Inferior parietal cortex (tissue), 1 donor: ENCODE measurements around the gene PSMF1.
A peak's percentile ranks its signal among the peaks of the same experiment; 100 is the strongest.

ENCODE experiments used
- DNase-seq: peaks from one replicate; pipeline ENCODE4 v3.0.0-alpha.2; 2016; ENCODE audit errors: extremely low spot score

PSMF1 gene

GRCh38 chr20:1118336-1119127, at the start of gene PSMF1:
TSS of gene PSMF1 (plus strand) at chr20:1118602. CDS start at chr20:1118774, 172 bp downstream.
- peak; percentile 87 for DNase-seq

DNA sequence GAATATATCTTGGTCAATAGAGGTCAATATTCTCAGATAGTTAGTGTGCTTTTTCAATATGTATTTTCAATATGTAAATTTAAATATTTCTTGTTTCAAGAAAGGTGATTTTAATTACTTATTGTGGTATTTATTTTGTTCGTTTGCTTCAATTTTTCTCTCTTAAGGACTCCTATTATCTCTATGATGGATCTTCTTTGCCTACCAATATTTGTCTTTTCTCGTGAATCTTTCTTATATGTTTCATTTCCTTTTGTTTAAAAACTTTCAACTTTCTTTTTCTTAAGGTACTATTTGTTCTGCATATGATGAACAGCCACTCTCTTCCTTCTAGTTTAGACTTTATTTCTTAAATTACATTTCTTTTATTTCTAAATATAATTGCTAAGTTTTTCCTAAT, 46.1 kb upstream of the PSMF1 start:
- DNase-seq, result no peak

GRCh38 chr20:1075616-1076015, 42.8 kb upstream of the PSMF1 start:
- DNase-seq, result no peak

GRCh38 chr20:1081891-1082290, 36.5 kb upstream of the PSMF1 start:
- DNase-seq, result no peak

DNA sequence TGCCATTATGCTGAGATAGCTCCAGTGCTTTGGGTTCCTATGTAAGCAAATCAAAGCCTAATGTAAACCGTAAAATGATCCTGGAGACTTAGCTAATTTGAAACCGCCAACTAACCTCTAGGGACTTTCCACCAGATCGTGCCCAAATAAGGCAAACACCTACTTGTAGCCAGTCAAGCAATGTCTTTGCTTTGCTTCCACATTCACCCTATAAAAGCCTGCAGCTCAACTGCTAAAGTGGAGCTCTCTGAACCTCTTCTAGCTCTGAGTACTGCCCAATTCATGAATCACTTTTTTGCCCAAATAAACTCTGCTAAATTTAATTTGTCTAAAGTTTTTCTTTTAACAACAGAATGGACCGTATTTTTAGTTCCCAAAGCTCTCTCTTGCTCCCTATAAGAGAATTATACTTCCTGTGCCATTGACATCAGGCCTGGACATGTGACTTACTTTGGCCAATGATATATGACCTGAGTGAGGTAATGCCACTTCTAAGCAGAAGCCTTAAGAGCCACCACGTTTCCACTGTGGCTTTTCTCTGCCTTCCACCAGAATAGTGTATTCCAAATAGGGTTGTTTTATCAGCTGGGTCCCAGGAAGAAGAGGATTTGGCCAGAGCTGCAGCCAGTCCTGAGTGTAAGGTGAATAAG, 34.8 kb upstream of the PSMF1 start:
- no peak for DNase-seq

DNA sequence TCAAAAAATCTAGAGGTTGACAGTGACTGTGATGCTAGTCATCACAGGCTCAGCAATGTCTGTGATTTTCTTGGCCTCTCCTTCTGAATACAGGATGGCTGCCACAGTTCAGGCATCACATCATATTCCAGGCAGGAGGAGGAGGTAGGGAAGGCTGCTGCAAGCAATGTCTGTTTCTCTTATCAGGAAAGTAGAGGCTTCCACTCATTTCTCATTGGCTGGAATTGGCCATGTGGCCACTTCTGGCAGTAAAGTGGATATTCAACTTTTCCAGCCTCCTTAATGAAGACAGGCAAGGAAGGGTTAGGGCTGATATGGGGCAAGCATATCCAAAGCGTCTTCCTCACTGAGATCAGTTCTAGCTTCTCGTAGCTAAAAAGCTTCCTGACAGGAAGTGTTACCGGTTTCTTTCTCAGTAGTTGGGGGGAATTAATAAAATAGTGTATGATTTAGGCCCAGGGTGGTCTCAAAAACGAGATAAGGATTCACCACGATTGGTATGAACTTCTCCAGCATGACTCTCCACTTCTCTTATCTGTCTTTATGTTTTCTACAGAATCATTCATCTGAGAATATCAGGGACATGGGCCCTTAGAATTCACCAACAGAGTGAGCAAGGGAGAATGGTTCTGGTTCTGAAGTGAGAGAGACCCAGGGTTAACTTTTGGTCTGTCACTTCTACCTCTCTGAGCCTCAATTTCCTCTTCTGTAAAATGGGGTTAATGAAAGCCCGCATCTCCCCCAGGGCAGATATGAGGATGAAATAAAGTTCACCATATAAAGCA, 32.7 kb upstream of the PSMF1 start:
- DNase-seq, result no peak

- DNase-seq, result no peak
These were observed 31.9 kb upstream of the PSMF1 start for GRCh38 chr20:1086277-1087213.

GRCh38 chr20:1087311-1087905, 31.0 kb upstream of the PSMF1 start:
- DNase-seq, result no peak

DNA sequence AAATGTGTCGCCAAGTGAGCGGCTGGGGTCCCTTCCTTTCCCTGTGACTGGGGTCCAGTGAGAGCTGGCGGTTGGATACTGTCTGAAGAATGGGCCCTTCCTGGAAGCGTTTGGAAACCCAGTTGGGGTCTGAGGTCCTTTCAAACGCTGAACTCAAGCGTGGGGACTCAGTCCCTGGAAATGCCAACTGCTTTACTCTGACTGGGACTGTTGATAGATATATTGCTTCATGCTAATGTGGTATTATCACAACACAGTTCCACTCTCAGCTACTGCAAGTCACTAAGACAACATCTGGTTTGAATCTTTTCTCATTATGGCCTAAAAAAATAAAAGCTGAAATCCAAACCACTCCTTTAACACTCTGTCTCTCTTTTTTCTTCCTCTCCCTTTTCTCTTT, 23.7 kb upstream of the PSMF1 start:
- DNase-seq, result no peak

DNA sequence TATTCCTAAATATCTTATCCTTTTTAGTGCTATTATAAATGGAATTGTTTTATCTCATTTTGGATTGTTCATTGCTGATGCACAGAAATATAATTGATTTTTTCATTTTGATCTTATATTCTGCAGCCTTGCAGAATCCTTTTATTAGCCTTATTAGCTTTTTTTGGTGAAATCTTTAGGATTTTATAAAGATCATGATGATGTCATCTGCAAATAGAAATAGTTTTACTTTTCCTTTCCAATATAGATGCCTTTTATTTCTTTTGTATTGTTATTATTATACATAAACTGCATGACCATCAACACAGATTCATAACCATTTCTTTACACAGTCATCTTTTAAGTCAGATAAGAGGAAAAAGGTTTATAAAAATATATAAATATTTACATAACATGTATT, 16.9 kb upstream of the PSMF1 start:
- no peak for DNase-seq

GRCh38 chr20:1102016-1102415, 16.4 kb upstream of the PSMF1 start:
- no peak for DNase-seq

DNA sequence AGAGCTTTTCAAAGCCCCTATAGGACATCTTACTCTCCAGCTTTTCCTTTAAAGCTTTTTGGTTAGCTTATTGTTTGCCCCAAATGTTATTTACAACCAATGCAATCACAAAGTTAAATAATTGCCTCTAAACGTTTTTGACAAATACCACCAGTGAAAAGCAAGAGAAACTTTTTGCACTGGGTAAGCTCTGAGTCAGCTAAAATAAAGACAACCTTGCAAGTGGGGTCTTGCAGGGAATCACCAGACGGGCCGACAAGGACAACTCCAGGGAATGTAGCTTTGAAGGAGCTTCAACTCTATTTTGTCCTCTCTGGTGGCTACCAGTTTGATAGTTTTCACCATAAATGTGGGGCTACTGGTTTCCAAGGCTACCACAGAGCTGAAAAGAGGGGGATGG, 14.7 kb upstream of the PSMF1 start:
- no peak for DNase-seq

GRCh38 chr20:1105599-1106194, 12.7 kb upstream of the PSMF1 start:
- no peak for DNase-seq

GRCh38 chr20:1107176-1107575, 11.2 kb upstream of the PSMF1 start:
- no peak for DNase-seq

- DNase-seq, result peak; percentile 61
These were observed 9.9 kb upstream of the PSMF1 start for GRCh38 chr20:1108437-1108920.

DNA sequence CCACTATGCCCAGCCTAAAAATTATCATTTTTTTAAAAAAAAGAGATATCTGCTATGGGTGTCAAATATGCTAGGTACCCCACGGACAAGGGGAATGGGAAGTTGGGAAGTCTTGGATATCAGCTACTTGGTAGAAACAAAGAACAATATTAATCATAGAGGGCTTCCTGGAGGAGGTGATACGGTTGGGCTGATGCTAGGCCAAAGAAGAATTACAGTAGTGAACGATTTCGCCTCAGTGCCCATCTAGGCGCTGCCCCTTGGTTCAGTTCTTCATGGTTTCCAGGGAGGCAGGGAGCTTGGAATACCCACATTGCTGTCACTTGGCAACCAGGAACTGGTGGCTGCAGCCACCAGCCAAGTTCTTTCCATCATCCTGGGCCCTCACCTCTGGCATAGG, 5.5 kb upstream of the PSMF1 start:
- no peak for DNase-seq

- no peak for DNase-seq
These were observed 432 bp upstream of the PSMF1 start for GRCh38 chr20:1118004-1118335.

DNA sequence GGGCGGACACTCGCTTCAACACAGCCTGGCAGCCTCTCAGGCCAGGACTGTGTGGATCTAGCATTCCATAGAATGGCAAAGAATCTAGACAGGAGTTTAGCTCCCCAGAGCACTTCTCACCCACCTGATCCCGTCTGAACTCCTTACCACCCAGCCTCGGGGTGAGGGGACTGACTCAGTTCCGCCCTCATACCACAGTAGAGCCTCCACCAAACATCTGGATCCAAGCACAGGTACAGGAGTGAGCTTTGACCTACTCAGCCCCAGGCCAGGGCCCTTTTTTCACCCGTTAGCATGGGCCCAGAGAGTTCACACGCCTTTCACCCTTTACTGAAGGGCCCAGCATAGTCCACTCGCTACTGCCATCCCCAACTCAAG, 715 bp downstream of the PSMF1 start:
- no peak for DNase-seq

DNA sequence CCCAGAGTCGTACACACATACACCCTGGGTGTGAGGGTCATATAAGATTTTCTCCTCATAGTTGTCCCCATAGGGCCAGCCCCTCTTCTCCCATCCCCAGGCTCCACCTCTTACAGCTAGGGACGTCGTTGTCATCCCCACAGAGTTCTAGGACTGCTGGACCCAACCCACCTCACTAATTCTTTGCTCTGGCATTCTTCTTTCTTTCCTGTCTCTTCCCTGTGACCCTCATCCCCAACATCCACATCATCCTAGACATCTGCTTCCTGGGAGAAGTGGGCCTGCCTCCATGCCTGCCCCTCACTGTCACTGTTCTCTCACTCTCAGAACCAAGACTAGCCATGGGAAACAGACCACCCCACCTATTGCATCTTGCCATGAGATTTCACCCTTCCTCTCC, 1.1 kb downstream of the PSMF1 start:
- DNase-seq, result no peak

- no peak for DNase-seq
These were observed 3.0 kb downstream of the PSMF1 start for GRCh38 chr20:1121429-1121828.
